ENCODE measurements around the gene SLC12A8. TPM values are rescaled to one million over a fixed set of nuclear protein-coding genes. Genes with fewer than 3 reads are reported as not detected.
A peak's percentile ranks its signal among the peaks of the same experiment; 100 is the strongest.

The SLC12A8 gene
- total RNA-seq, 1 donor from 2014 or later: 3.0 TPM

- Mint-ChIP-seq H3K36me3 (ENCODE audit: unreplicated experiment) (no peaks in the 10 kb centered on the region), H3K9me3 (ENCODE audit: unreplicated experiment) (peaks cover 5% of the 10 kb centered on the region), H3K27me3 (ENCODE audit: unreplicated experiment) (no peaks in the 10 kb centered on the region), H3K4me1 (ENCODE audit: unreplicated experiment) (peaks cover 3% of the 10 kb centered on the region), H3K27ac (ENCODE audit: unreplicated experiment) (no peak overlapping the region), H3K4me3 (ENCODE audit: unreplicated experiment) (no peak overlapping the region)
- DNase-seq (ENCODE audit: extremely low spot score, unreplicated experiment): peak; percentile 36
- no peak for TF ChIP-seq CTCF (IDR thresholded peaks at IDR 0.05)
These were observed 5.6 kb downstream of the SLC12A8 start for GRCh38 chr3:125206934-125207333.

- Mint-ChIP-seq H3K9me3 (ENCODE audit: unreplicated experiment) (peaks cover 5% of the 10 kb centered on the region), H3K27me3 (ENCODE audit: unreplicated experiment) (no peaks in the 10 kb centered on the region), H3K36me3 (ENCODE audit: unreplicated experiment) (no peaks in the 10 kb centered on the region), H3K27ac (ENCODE audit: unreplicated experiment) (no peak overlapping the region), H3K4me3 (ENCODE audit: unreplicated experiment) (no peak overlapping the region), H3K4me1 (ENCODE audit: unreplicated experiment) (peaks cover 3% of the 10 kb centered on the region)
- no peak for DNase-seq (ENCODE audit: extremely low spot score, unreplicated experiment)
- TF ChIP-seq CTCF (IDR thresholded peaks at IDR 0.05): no peak
These were observed 8.8 kb downstream of the SLC12A8 start for GRCh38 chr3:125203731-125204130.

GRCh38 chr3:125202197-125202596 is 10.4 kb downstream of the SLC12A8 start:
- no peak overlapping the region for H3K4me3 Mint-ChIP-seq (ENCODE audit: unreplicated experiment)
- no peak overlapping the region for H3K27ac Mint-ChIP-seq (ENCODE audit: unreplicated experiment)
- no peaks in the 10 kb centered on the region for H3K27me3 Mint-ChIP-seq (ENCODE audit: unreplicated experiment)
- DNase-seq (ENCODE audit: extremely low spot score, unreplicated experiment): no peak
- peaks cover 3% of the 10 kb centered on the region for H3K4me1 Mint-ChIP-seq (ENCODE audit: unreplicated experiment)
- H3K9me3 Mint-ChIP-seq (ENCODE audit: unreplicated experiment): peaks cover 5% of the 10 kb centered on the region
- TF ChIP-seq CTCF (IDR thresholded peaks at IDR 0.05): peak; percentile 21
- H3K36me3 Mint-ChIP-seq (ENCODE audit: unreplicated experiment): no peaks in the 10 kb centered on the region

- H3K36me3 Mint-ChIP-seq (ENCODE audit: unreplicated experiment): no peaks in the 10 kb centered on the region
- no peak for DNase-seq (ENCODE audit: extremely low spot score, unreplicated experiment)
- H3K4me3 Mint-ChIP-seq (ENCODE audit: unreplicated experiment): no peak overlapping the region
- H3K27me3 Mint-ChIP-seq (ENCODE audit: unreplicated experiment): no peaks in the 10 kb centered on the region
- H3K4me1 Mint-ChIP-seq (ENCODE audit: unreplicated experiment): peaks cover 3% of the 10 kb centered on the region
- no peak overlapping the region for H3K27ac Mint-ChIP-seq (ENCODE audit: unreplicated experiment)
- TF ChIP-seq CTCF (IDR thresholded peaks at IDR 0.05): no peak
- peaks cover 5% of the 10 kb centered on the region for H3K9me3 Mint-ChIP-seq (ENCODE audit: unreplicated experiment)
These were observed 11.8 kb downstream of the SLC12A8 start for GRCh38 chr3:125200731-125201139.

GRCh38 chr3:125194849-125195601 is 17.5 kb downstream of the SLC12A8 start:
- Mint-ChIP-seq H3K4me1 (ENCODE audit: unreplicated experiment) (peaks cover 12% of the 10 kb centered on the region), H3K27me3 (ENCODE audit: unreplicated experiment) (no peaks in the 10 kb centered on the region), H3K9me3 (ENCODE audit: unreplicated experiment) (no peaks in the 10 kb centered on the region), H3K4me3 (ENCODE audit: unreplicated experiment) (no peak overlapping the region), H3K27ac (ENCODE audit: unreplicated experiment) (no peak overlapping the region), H3K36me3 (ENCODE audit: unreplicated experiment) (no peaks in the 10 kb centered on the region)
- no peak for TF ChIP-seq CTCF (IDR thresholded peaks at IDR 0.05)
- DNase-seq (ENCODE audit: extremely low spot score, unreplicated experiment): peak; percentile 84

Data from osteocyte (in vitro differentiated cells).